H1 (cell line): ENCODE data around the gene RBBP5. TPM values are rescaled to one million over a fixed set of nuclear protein-coding genes. Genes with fewer than 3 reads are reported as not detected.
A peak's percentile ranks its signal among the peaks of the same experiment; 100 is the strongest.

Experiments
- CTCF ChIA-PET: fragments of 300-600 bp; sonication (Branson Sonifier 250); formaldehyde crosslinking; loops from one replicate; lab custom pipeline; 2021; ENCODE audit not compliant: partially characterized antibody; lab: Charles Lee
- POLR2A ChIA-PET: fragments of 300-600 bp; sonication (Branson Sonifier 250); formaldehyde crosslinking; loops from one replicate; lab custom pipeline; 2021; ENCODE audit warnings: inconsistent platforms; ENCODE audit not compliant: partially characterized antibody; lab: Charles Lee
- DNase-seq, 2 experiments: peaks; one replicate each; pipeline versions ENCODE4 v3.0.0 to v3.0.0-alpha.2; 2010 to 2022; ENCODE audit warnings: low spot score in 2 of 2, low read depth in 1 of 2, mixed read lengths in 1 of 2
- FAIRE-seq: peaks from 2 replicates; lab custom pipeline; 2011; peaks lifted over from hg19 to GRCh38; lab: Jason Lieb, UNC
- H2AFZ ChIP-seq: 2 replicates; pipeline ENCODE4 v1.8.1; 2012; ENCODE audit warnings: low read length, inconsistent platforms
- H2AK5ac ChIP-seq: 2 replicates; pipeline ENCODE4 v1.6.1; 2013; ENCODE audit warnings: low read depth, low read length
- H2BK120ac ChIP-seq: replicated peaks from 2 replicates; pipeline ENCODE3; 2013; ENCODE audit warnings: low read depth, low read length, inconsistent platforms
- H2BK12ac ChIP-seq: 2 replicates; pipeline ENCODE4 v1.6.1; 2013; ENCODE audit warnings: low read depth, low read length
- H2BK15ac ChIP-seq: 2 replicates; pipeline ENCODE4 v1.6.1; 2013; ENCODE audit warnings: low read length
- H2BK20ac ChIP-seq: 2 replicates; pipeline ENCODE4 v1.6.1; 2013; ENCODE audit warnings: low read length
- H2BK5ac ChIP-seq: 2 replicates; pipeline ENCODE4 v1.6.1; 2013; ENCODE audit warnings: low read depth, low read length
- H3K14ac ChIP-seq: 2 replicates; pipeline ENCODE4 v1.6.1; 2013; ENCODE audit warnings: inconsistent platforms; ENCODE audit not compliant: insufficient read length
- H3K18ac ChIP-seq: 2 replicates; pipeline ENCODE4 v1.6.1; 2013; ENCODE audit warnings: low read length; ENCODE audit errors: extremely low read depth
- H3K23ac ChIP-seq: 2 replicates; pipeline ENCODE4 v1.6.1; 2013; ENCODE audit warnings: inconsistent platforms; ENCODE audit not compliant: insufficient read length
- H3K23me2 ChIP-seq: 2 replicates; pipeline ENCODE4 v1.6.1; 2013; ENCODE audit warnings: low read depth, low read length
- H3K27ac ChIP-seq: 2 replicates; pipeline ENCODE4 v1.6.1; 2011; ENCODE audit warnings: low read depth, low read length, inconsistent platforms
- H3K27me3 ChIP-seq, 4 experiments: replicated peaks in 1 of 4; 1 replicate in 1 of 4; 2 replicates in 3 of 4; pipeline versions ENCODE4 v1.6.1 to v1.8.1; 2011 to 2013; ENCODE audit warnings: low read length in 3 of 4, mild to moderate bottlenecking in 3 of 4, inconsistent platforms in 2 of 4, mixed read lengths in 2 of 4, moderate library complexity in 1 of 4; ENCODE audit not compliant: control insufficient read depth in 3 of 4, insufficient read depth in 3 of 4; ENCODE audit errors: extremely low read depth in 1 of 4
- H3K36me3 ChIP-seq, 4 experiments: 2 replicates each; pipeline versions ENCODE4 v1.6.1 to v1.8.1; 2011 to 2013; ENCODE audit warnings: mild to moderate bottlenecking in 4 of 4, low read length in 3 of 4, moderate library complexity in 2 of 4, control low read depth in 1 of 4, inconsistent platforms in 1 of 4; ENCODE audit not compliant: insufficient read depth in 4 of 4, control insufficient read depth in 2 of 4
- H3K4ac ChIP-seq: replicated peaks from 2 replicates; pipeline ENCODE3; 2013; ENCODE audit warnings: low read length, low read depth, mixed read lengths, inconsistent platforms; ENCODE audit not compliant: insufficient read length
- H3K4me1 ChIP-seq, 4 experiments: replicated peaks in 1 of 4; 1 replicate in 1 of 4; 2 replicates in 3 of 4; pipeline versions ENCODE4 v1.6.1 to v1.8.1; 2011 to 2013; ENCODE audit warnings: low read length in 3 of 4, inconsistent platforms in 2 of 4, mixed read lengths in 1 of 4; ENCODE audit not compliant: insufficient read depth in 4 of 4, control insufficient read depth in 3 of 4
- H3K4me2 ChIP-seq, 2 experiments: 2 replicates each; pipeline versions ENCODE4 v1.6.1 to v1.8.1; 2011 to 2013; ENCODE audit warnings: low read depth in 2 of 2, low read length in 2 of 2, control low read depth in 1 of 2, inconsistent platforms in 1 of 2, mild to moderate bottlenecking in 1 of 2; ENCODE audit not compliant: insufficient read depth in 1 of 2
- H3K4me3 ChIP-seq, 4 experiments: fragments of 200-600, 300-600 bp in 1 of 4; sonication (generic), shearing (Covaris generic), sonication (Bioruptor Twin) in 1 of 4; 2 replicates each; pipeline versions ENCODE4 v1.5.1 to v1.8.1; 2011 to 2016; ENCODE audit warnings: low read length in 4 of 4, low read depth in 3 of 4, control low read depth in 2 of 4, inconsistent platforms in 2 of 4, mild to moderate bottlenecking in 2 of 4, mixed read lengths in 1 of 4, moderate library complexity in 1 of 4; ENCODE audit not compliant: insufficient read depth in 2 of 4; ENCODE audit errors: extremely low read depth in 1 of 4
- H3K56ac ChIP-seq: replicated peaks from 2 replicates; pipeline ENCODE3; 2013; ENCODE audit warnings: low read depth, mild to moderate bottlenecking, mixed read lengths, low read length, inconsistent platforms; ENCODE audit not compliant: insufficient read length
- H3K79me1 ChIP-seq: 2 replicates; pipeline ENCODE4 v1.6.1; 2013; ENCODE audit warnings: low read depth, low read length, control low read depth
- H3K79me2 ChIP-seq, 2 experiments: 2 replicates each; pipeline versions ENCODE4 v1.6.1 to v1.8.1; 2012 to 2013; ENCODE audit warnings: low read length in 2 of 2, mild to moderate bottlenecking in 2 of 2, inconsistent platforms in 1 of 2; ENCODE audit not compliant: insufficient read depth in 2 of 2, control insufficient read depth in 1 of 2
- H3K9ac ChIP-seq, 4 experiments: replicated peaks in 1 of 4; 1 replicate in 1 of 4; 2 replicates in 3 of 4; pipeline versions ENCODE4 v1.6.1 to v1.8.1; 2011 to 2013; ENCODE audit warnings: low read depth in 3 of 4, low read length in 3 of 4, control low read depth in 2 of 4, mild to moderate bottlenecking in 2 of 4, moderate library complexity in 2 of 4, inconsistent platforms in 1 of 4; ENCODE audit errors: extremely low read depth in 1 of 4
- H3K9me3 ChIP-seq, 2 experiments: 2 replicates each; pipeline versions ENCODE4 v1.6.1 to v1.8.1; 2012 to 2013; ENCODE audit warnings: mild to moderate bottlenecking in 2 of 2, moderate library complexity in 2 of 2, control low read depth in 1 of 2, inconsistent platforms in 1 of 2, low read depth in 1 of 2, low read length in 1 of 2, mixed read lengths in 1 of 2; ENCODE audit not compliant: insufficient read depth in 2 of 2
- H4K20me1 ChIP-seq, 2 experiments: replicated peaks in 1 of 2; 2 replicates each; pipeline versions ENCODE3 to v1.8.1; 2011 to 2013; ENCODE audit warnings: inconsistent platforms in 2 of 2, low read length in 2 of 2, mild to moderate bottlenecking in 1 of 2; ENCODE audit not compliant: insufficient read depth in 2 of 2, control insufficient read depth in 1 of 2
- H4K5ac ChIP-seq: 2 replicates; pipeline ENCODE4 v1.6.1; 2013; ENCODE audit warnings: low read length, low read depth, mixed read lengths, inconsistent platforms; ENCODE audit not compliant: insufficient read length
- H4K8ac ChIP-seq: 2 replicates; pipeline ENCODE4 v1.8.0; 2013; ENCODE audit warnings: mild to moderate bottlenecking, moderate library complexity, low read length, inconsistent platforms; ENCODE audit not compliant: insufficient read depth; ENCODE audit errors: extremely low read depth
- H4K91ac ChIP-seq: replicated peaks from 2 replicates; pipeline ENCODE3; 2013; ENCODE audit warnings: low read length, mixed read lengths, inconsistent platforms; ENCODE audit not compliant: insufficient read length
- EP300 ChIP-seq, 2 experiments: IDR thresholded peaks; 1 replicate in 1 of 2; 2 replicates in 1 of 2; pipeline ENCODE4 v1.6.1; 2011 to 2012; ENCODE audit warnings: low read depth in 2 of 2, low read length in 2 of 2, mild to moderate bottlenecking in 2 of 2, borderline replicate concordance in 1 of 2, inconsistent platforms in 1 of 2, moderate library complexity in 1 of 2
- MAFK ChIP-seq: IDR thresholded peaks from 2 replicates; pipeline ENCODE4 v1.6.1; 2012; ENCODE audit warnings: low read depth, mild to moderate bottlenecking, improper control_type of control experiment, low read length
- RXRA ChIP-seq: IDR thresholded peaks from 2 replicates; pipeline ENCODE4 v1.6.1; 2011; ENCODE audit warnings: low read depth, mild to moderate bottlenecking, low read length, moderate library complexity; ENCODE audit not compliant: insufficient read depth
- SIRT6 ChIP-seq: IDR thresholded peaks from one replicate; pipeline ENCODE4 v1.7.1; 2012; ENCODE audit warnings: low read length, inconsistent platforms
- WGBS, 2 experiments: shearing (Covaris generic) in 1 of 2; methylation state at CpG; one replicate each; pipeline versions ENCODE4 v1.1.6 to v1.1.7; 2013 to 2015; ENCODE audit warnings: low lambda C conversion rate in 2 of 2, mixed read lengths in 2 of 2, inconsistent platforms in 1 of 2, low coverage in 1 of 2, missing lambda C conversion rate in 1 of 2; ENCODE audit not compliant: insufficient replicate concordance in 2 of 2, insufficient coverage in 1 of 2, insufficient read length in 1 of 2; ENCODE audit errors: extremely low coverage in 1 of 2, missing lambda C conversion rate in 1 of 2; 5-methylcytosine and 5-hydroxymethylcytosine counted together
- polyA plus RNA-seq, 7 experiments: library from polyadenylated mRNA; depleted of rRNA in 3 of 7; stranded (reverse) in 5 of 7; unstranded in 2 of 7; fragments of >200 nt in 5 of 7; fragments of 200-250 nt in 2 of 7; gene quantifications; 1 replicate in 5 of 7; 2 replicates in 1 of 7; 4 replicates in 1 of 7; pipeline versions ENCODE4 v1.2.1 to v1.2.3, GENCODE V29; 2011 to 2013; ENCODE audit warnings: missing spikeins in 2 of 7, mixed read lengths in 2 of 7
- total RNA-seq: library from RNA; stranded (reverse); fragmentation: NEBNext Ultra II Directional; extraction: Animal tissue kit (Norgen Biotek cat#: 25700); gene quantifications from 2 replicates; pipeline ENCODE4 v1.2.1, GENCODE V29; 2021

Gene RBBP5
- total and polyA plus RNA-seq, 2 of the 8 experiments (the other 6 are each of a cell fraction or from before 2014, with no cell fraction given), result 6.7 to 21.5 TPM

DNA sequence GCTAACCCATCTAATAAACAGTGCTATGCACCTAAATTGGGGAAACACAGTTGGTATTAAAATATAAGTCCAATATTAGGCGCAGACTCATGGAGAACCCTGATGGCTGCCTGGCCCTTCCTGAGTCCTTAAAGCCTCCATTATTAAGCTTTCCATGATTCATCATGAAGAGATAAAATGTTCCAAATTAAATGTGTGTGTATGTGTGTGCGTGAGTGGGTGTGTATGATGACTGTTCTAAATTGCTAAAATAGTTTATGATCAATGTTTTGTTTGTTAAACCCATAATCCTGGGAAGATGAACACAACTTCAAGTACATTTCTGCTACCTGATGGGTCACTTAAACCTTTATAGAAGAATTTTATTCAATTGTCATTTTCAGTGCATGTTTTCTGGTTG, 6.3 kb upstream of the RBBP5 start:
- no peak overlapping the region for H2AFZ ChIP-seq
- H3K4me3 ChIP-seq, result no peak overlapping the region
- ChIA-PET POLR2A (no interaction called here), CTCF (interaction anchor here (1.7 kb wide), 1 partner anchor 14 kb away, joined by 8 read pairs; no protein-coding TSS in a partner anchor)
- H3K9me3 ChIP-seq, result no peaks in the 10 kb centered on the region
- no peak overlapping the region for H3K27ac ChIP-seq
- H4K20me1 ChIP-seq, result no peaks in the 10 kb centered on the region
- H4K5ac ChIP-seq, result no peak overlapping the region
- H2AK5ac ChIP-seq, result no peak overlapping the region
- H3K56ac ChIP-seq, result peak overlapping the region; percentile 46
- H2BK20ac ChIP-seq, result no peak overlapping the region
- no peak overlapping the region for H4K91ac ChIP-seq
- no peak overlapping the region for H2BK5ac ChIP-seq
- no peak overlapping the region for H3K23ac ChIP-seq
- no peaks in the 10 kb centered on the region for H3K23me2 ChIP-seq
- FAIRE-seq (no peak), DNase-seq (no peak)
- TF ChIP-seq EP300 (IDR thresholded peaks at IDR 0.05; ENCODE audit: borderline replicate concordance in 1 of 2, low read depth in 2 of 2, low read length in 2 of 2), result no peak
- no peak for TF ChIP-seq RXRA
- TF ChIP-seq MAFK, result no peak
- TF ChIP-seq SIRT6, result no peak
- H2BK12ac ChIP-seq, result no peak overlapping the region
- no peak overlapping the region for H4K8ac ChIP-seq
- H2BK15ac ChIP-seq, result no peak overlapping the region
- H3K4me1 ChIP-seq, result no peaks in the 10 kb centered on the region
- H2BK120ac ChIP-seq, result no peak overlapping the region
- no peak overlapping the region for H3K9ac ChIP-seq
- H3K79me1 ChIP-seq, result no peaks in the 10 kb centered on the region
- no peaks in the 10 kb centered on the region for H3K36me3 ChIP-seq
- H3K4ac ChIP-seq, result no peak overlapping the region
- H3K4me2 ChIP-seq, result no peak overlapping the region
- WGBS, 2 experiments, result 96% methylated on average over 2 of the region's 2 CpGs; no CpG with 5 or more reads in 1 of the 2 experiments
- H3K18ac ChIP-seq, result no peak overlapping the region
- H3K14ac ChIP-seq, result no peak overlapping the region
- peaks cover 0 to 2% (median 0%) of the 10 kb centered on the region in 4 experiments; a peak in 1 of 7 replicates for H3K27me3 ChIP-seq
- no peaks in the 10 kb centered on the region for H3K79me2 ChIP-seq
